GM06990 (cell line): Measurements from ENCODE around the gene PDE4C.
A peak's percentile ranks its signal among the peaks of the same experiment; 100 is the strongest.

Source experiments
- DNase-seq: peaks from one replicate; pipeline ENCODE4 v3.0.0-alpha.2; 2011; ENCODE audit not compliant: insufficient read length; ENCODE audit errors: extremely low read depth
- H3K27me3 ChIP-seq: replicated peaks from 2 replicates; pipeline ENCODE4 v1.6.0; 2011; ENCODE audit warnings: low read length; ENCODE audit not compliant: control insufficient read depth, insufficient read depth
- H3K36me3 ChIP-seq: 2 replicates; pipeline ENCODE4 v1.5.1; 2011; ENCODE audit warnings: low read length; ENCODE audit not compliant: control insufficient read depth, insufficient read depth
- H3K4me3 ChIP-seq: replicated peaks from 2 replicates; pipeline ENCODE4 v1.5.1; 2011; ENCODE audit warnings: low read depth, mild to moderate bottlenecking, control low read depth, low read length
- TF ChIP-seq, protein P1 (sequence below): IDR thresholded peaks from 2 replicates; pipeline ENCODE4 v1.5.1; 2011; ENCODE audit warnings: low read length, control low read depth, mild to moderate bottlenecking, inconsistent platforms; ENCODE audit not compliant: insufficient read depth, poor library complexity, severe bottlenecking

Gene PDE4C

DNA sequence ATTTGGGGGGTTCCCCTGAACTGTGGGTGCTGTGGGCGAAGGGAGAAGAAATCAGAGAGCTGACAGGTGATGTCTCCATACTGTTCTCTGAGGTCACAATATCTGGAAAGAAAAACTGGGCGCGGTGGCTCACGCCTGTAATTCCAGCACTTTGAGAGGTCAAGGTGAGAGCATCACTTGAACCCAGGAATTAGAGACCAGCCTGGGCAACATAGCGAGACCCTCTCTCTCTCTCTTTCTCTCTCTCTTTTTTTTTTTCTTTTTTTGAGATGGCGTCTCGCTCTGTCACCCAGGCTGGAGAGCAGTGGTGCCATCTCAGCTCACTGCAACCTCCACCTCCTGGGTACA lies 26.1 kb upstream of the PDE4C start:
- H3K36me3 ChIP-seq = no peaks in the 10 kb centered on the region
- H3K4me3 ChIP-seq = no peak overlapping the region
- H3K27me3 ChIP-seq = no peaks in the 10 kb centered on the region; the same call in 1 of the 2 replicates
- DNase-seq = no peak
- TF ChIP-seq, protein P1, sequence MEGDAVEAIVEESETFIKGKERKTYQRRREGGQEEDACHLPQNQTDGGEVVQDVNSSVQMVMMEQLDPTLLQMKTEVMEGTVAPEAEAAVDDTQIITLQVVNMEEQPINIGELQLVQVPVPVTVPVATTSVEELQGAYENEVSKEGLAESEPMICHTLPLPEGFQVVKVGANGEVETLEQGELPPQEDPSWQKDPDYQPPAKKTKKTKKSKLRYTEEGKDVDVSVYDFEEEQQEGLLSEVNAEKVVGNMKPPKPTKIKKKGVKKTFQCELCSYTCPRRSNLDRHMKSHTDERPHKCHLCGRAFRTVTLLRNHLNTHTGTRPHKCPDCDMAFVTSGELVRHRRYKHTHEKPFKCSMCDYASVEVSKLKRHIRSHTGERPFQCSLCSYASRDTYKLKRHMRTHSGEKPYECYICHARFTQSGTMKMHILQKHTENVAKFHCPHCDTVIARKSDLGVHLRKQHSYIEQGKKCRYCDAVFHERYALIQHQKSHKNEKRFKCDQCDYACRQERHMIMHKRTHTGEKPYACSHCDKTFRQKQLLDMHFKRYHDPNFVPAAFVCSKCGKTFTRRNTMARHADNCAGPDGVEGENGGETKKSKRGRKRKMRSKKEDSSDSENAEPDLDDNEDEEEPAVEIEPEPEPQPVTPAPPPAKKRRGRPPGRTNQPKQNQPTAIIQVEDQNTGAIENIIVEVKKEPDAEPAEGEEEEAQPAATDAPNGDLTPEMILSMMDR = no peak

GRCh38 chr19:18251587-18252369 lies 25.5 kb upstream of the PDE4C start:
- Histone ChIP-seq H3K36me3 (no peaks in the 10 kb centered on the region), H3K27me3 (no peaks in the 10 kb centered on the region; the same call in 1 of the 2 replicates), H3K4me3 (no peak overlapping the region)
- TF ChIP-seq, protein P1 = peak; percentile 92
- DNase-seq = peak; percentile 50

DNA sequence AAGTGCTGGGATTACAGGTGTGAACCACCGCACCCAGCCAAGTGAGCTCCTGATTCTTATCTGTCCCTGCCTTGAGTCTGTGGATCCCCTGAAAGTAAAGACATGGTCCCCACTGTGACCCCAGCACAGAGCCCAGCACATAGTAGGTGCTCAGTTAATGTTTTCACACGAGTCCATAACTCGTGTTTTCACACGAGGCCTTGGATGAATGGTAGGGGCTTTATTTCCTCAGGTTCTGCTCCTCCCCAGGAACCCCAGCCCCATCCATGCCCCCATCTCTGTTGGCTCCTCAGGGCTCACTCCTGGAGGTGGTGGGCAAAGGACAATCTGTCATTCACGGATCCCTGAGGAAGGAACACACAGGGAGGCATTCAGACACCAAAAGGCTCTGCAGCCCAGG lies 23.6 kb upstream of the PDE4C start:
- TF ChIP-seq, protein P1 = no peak
- no peak overlapping the region for H3K4me3 ChIP-seq
- H3K36me3 ChIP-seq = no peaks in the 10 kb centered on the region
- no peak for DNase-seq
- H3K27me3 ChIP-seq = no peaks in the 10 kb centered on the region; the same call in 1 of the 2 replicates

DNA sequence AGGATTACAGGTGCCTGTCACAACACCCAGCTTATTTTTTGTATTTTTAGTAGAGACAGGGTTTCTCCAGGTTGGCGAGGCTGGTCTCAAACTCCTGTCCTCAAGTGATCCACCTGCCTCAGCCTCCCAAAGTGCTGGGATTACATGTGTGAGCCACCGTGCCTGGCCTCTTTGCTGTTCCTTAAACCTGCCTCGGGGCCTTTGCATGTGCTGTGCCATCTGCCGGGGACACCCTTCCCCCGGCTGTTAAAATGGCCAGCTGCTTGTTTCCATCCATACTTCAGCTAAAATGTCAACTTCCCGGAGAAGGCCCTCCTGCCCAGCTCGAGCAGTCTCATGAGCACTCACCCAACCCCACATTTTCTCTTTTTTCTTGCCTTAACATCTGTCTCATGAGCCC lies 19.1 kb upstream of the PDE4C start:
- no peaks in the 10 kb centered on the region; the same call in 1 of the 2 replicates for H3K27me3 ChIP-seq
- H3K4me3 ChIP-seq = no peak overlapping the region
- TF ChIP-seq, protein P1 = no peak
- no peaks in the 10 kb centered on the region for H3K36me3 ChIP-seq
- no peak for DNase-seq

- TF ChIP-seq, protein P1 = no peak
- Histone ChIP-seq H3K27me3 (peaks cover 2% of the 10 kb centered on the region), H3K4me3 (no peak overlapping the region), H3K36me3 (no peaks in the 10 kb centered on the region)
- DNase-seq = no peak
Measured at GRCh38 chr19:18239303-18239702, 13.1 kb upstream of the PDE4C start.
